Ecto neural progenitor cell (in vitro differentiated cells): ENCODE data around the gene CCDC127.
"Not testable (repeated sequence)": the region's sequence is repeated elsewhere in the genome, so short reads cannot be mapped to it uniquely, and the experiment has no call there.

Experiments used
- DNase-seq: peaks from one replicate; pipeline ENCODE4 v3.0.0-alpha.2; 2018; ENCODE audit warnings: low spot score

The CCDC127 gene, protein sequence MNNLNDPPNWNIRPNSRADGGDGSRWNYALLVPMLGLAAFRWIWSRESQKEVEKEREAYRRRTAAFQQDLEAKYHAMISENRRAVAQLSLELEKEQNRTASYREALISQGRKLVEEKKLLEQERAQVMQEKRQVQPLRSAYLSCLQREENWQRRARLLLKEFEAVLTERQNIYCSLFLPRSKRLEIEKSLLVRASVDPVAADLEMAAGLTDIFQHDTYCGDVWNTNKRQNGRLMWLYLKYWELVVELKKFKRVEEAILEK

DNA sequence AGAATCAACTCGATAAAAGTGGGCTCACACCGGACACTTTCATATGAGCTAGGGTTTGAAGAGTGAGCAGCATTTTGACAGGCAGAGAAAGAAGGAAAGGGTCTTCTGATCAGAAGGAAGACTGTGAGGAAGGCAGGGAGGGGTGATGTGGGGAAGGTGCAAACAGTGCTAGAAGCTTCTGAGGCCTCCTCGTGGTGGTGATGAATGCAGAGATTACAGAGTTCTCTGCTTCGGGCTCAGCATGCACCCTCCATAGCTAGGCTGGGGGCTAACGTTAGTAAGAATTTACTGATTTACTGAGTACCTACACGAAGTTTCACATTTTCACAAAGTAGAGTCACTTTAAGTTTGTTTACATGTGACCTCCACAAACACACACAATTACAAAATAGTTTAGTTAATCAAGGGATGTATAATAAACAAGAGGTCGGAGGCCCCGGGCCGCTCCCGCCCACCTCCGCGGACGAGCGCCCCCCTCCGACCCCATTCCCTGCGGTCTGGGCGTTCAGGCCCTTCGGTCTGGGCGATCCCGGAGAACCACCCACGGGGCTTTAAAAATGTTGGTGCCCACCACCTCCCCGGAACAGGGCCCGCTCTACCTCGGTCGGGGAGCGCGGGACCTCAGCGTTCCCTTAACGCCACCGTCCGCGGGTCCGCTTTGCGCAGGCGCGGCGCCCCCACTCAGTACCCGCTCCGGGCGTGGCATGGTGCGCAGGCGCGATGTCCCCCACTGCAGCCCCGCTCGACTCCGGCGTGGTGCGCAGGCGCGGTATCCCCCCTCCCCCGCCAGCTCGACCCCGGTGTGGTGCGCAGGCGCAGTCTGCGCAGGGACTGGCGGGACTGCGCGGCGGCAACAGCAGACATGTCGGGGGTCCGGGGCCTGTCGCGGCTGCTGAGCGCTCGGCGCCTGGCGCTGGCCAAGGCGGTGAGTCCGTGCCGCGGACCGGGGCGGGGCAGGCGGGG lies at the start of gene CCDC127, which contains the start of gene SDHA:
TSS of gene CCDC127 (minus strand) at position 660 of the 963 bp plus-strand sequence. CDS start 1,304 bp downstream, outside the sequence.
TSS of gene SDHA (plus strand) at position 827 of the 963 bp plus-strand sequence. CDS start at position 863, 36 bp downstream.
- peak; percentile 100 for DNase-seq

DNA sequence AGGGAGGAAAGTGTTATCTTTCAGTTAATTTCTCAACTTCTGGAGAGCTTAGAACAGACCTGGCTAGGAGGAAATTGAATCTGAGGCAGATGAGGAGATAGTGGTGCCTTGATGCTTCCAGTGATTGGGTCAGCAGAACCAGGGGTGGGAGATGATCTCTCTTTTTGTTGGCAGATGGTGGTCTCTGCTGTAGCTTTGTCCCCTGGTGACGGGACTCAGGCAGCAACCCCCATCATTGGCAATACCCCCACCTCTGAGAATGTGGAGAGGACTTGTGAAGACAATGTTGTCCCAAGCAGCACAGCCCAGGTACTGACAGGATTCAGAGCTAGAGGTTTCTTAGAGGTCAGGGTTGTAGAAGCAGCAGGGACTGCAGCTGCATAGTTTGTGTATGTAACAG lies 49.8 kb upstream of the CCDC127 start:
- no peak for DNase-seq

DNA sequence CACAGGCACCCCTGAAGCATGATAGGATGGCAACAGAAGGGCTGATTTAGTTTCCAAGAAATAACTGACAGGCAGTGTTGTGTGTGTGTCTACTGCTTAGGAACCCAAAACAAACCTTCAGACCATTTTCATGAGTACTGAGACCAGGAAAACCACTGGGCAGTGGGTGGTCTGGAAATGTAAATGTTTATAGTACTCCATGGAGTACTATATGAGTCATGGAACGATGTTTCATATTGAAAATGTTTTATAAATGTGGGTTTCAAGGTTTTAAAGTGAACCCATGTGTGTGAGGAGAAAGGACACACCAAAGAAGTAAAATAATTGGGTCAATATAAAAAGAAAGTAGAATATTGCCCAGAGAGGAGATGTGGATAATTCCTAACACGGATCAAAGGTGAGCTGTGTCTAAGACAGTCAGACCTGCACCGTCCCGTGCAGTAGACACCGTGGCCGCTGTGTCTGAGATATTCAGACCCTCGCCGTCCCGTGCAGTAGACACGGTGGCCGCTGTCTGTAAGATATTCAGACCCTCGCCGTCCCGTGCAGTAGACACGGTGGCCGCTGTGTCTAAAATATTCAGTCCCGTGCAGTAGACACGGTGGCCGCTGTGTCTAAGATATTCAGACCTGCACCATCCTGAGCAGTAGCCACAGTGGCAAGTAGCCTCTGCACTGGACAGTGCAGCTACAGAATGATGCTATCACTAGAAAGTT lies 48.5 kb upstream of the CCDC127 start:
- DNase-seq = not testable (repeated sequence)

DNA sequence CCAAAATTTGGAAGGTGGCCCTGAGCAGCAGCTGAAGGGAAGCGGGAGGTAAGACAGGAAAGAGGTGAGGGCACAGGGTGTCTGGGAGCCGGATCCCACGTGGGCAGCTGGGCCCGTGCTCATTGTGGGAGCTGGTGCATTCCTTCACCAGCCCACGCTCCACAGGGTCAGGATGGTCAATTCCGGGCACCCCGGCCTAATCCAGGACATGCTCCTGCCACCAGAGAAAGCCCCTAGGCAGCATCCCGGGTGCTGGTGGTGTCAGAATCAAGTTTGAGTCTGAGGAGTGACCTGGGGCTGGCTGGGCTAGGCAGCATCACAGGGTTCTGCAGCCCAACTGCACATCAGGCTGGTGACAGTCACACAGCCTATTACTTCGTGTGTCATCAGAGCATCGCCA lies 46.4 kb upstream of the CCDC127 start:
- no peak for DNase-seq

DNA sequence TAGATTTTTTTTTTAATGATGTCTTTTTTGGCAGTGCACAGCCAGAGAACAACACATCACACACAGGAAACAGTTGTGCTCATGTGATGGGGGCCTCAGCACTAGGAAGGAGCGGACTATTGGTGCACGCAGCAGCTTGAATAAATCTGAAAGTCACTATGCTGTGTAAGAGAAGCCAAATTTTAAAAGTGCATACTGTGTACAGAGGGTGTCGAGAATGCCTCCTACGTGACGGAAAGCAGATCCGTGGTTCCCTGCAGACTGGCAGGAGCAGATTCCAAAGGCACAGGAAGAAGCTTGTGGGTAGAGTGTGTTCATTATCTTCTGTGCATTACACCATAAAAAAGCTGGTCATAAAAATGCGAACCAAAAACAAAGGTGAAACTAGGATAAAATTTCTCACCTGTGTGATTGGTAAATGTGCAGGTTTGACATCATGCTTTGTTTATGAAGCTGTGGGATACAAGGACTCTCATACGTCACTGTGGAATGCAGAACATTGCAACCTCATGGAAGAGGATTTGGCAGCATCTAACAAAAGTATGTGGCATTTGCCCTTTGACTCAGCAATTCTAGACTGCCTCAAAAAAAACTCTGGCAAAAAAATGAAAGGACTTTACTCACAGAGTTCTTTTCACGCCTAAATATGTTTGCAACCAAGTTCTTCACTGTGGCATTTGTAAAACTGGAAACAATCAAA lies 45.5 kb upstream of the CCDC127 start:
- DNase-seq = not testable (repeated sequence)

DNA sequence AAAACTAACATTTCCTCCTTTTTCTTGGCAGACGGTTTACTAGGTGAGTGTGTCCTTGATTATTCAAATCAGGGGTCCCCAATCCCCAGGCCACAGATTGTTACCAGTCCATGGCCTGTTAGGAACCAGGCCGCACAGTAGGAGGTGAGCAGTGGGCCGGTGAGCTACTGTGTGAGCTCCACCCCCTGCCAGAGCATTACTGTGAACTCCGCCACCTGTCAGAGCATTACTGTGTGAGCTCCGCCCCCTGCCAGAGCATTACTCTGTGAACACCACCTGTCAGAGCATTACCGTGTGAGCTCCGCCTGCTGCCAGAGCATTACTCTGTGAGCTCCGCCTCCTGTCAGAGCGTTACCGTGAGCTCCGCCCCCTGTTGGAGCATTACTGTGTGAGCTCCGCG lies 39.2 kb upstream of the CCDC127 start:
- no peak for DNase-seq

DNA sequence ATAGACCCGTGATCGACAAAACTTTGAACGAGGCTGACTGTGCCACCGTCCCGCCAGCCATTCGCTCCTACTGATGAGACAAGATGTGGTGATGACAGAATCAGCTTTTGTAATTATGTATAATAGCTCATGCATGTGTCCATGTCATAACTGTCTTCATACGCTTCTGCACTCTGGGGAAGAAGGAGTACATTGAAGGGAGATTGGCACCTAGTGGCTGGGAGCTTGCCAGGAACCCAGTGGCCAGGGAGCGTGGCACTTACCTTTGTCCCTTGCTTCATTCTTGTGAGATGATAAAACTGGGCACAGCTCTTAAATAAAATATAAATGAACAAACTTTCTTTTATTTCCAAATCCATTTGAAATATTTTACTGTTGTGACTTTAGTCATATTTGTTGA lies 38.4 kb upstream of the CCDC127 start:
- not testable (repeated sequence) for DNase-seq

DNA sequence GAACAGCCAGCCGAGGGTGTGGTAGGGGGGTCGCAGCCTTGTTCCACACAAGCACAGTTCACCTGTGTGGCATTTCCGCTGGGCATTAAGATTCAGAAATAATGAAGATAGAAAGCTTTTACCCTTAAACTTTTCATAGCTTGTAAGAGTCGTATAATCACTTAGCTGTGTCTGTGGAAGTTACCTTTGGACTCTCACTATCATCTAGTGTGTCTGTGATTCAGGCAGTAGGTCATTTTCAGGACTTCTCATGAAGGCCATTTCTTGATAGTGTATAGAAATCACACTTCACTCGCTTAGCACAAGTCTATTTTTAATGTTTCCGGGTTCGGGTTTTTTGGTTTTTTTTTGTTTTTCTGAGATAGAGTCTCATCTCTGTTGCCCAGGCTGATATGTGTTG lies 37.2 kb upstream of the CCDC127 start:
- not testable (repeated sequence) for DNase-seq

DNA sequence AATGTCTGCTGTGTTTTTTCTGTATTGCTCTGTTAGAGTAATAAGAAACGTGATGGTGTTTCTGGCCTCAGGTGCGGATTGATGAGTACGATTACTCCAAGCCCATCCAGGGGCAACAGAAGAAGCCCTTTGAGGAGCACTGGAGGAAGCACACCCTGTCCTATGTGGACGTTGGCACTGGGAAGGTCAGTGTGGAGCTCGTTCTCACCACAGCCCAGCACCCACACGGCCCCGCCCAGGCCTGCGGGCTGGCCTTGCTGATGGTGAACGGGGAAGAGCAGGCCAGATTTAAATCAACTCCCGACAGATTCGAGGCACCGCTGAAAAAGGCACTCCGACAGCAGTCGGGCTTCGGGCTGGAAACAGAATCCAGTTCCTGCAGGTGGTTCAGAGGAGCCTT lies 36.4 kb upstream of the CCDC127 start:
- DNase-seq = not testable (repeated sequence)

DNA sequence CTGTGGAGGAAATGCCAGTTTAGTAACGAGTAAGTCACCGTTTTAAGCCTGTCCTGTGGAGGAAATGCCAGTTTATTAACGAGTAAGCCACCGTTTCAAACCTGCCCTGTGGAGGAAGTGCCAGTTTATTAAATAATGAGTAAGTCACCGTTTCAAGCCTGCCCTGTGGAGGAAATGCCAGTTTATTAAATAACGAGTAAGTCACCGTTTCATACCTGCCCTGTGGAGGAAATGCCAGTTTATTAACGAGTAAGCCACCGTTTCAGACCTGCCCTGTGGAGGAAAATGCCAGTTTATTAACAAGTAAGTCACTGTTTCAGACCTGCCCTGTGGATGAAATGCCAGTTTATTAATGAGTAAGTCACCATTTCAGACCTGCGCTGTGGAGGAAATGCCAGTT lies 34.6 kb upstream of the CCDC127 start:
- DNase-seq = no peak

DNA sequence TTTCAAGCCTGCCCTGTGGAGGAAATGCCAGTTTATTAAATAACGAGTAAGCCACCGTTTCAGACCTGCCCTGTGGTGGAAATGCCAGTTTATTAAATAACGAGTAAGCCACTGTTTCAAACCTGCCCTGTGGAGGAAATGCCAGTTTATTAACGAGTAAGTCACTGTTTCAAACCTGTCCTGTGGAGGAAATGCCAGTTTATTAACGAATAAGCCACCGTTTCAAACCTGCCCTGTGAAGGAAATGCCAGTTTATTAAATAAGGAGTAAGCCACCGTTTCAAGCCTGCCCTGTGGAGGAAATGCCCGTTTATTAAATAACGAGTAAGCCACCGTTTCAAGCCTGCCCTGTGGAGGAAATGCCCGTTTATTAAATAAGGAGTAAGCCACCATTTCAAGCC lies 34.0 kb upstream of the CCDC127 start:
- not testable (repeated sequence) for DNase-seq

DNA sequence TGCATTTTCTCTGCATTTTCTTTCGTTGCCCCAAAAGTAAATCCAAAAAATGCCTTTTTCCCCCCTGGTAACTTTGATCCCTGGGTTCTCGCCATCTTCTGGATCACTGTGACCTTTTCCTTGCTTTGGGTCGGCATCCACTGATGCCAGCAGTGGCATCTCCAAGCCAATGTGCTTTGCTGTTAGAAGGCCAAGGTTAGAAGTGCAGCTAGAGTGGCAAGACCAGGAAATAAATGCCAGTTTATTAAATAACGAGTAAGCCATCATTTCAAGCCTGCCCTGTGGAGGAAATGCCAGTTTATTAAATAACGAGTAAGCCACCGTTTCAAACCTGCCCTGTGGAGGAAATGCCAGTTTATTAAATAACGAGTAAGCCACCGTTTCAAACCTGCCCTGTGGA lies 33.6 kb upstream of the CCDC127 start:
- not testable (repeated sequence) for DNase-seq

DNA sequence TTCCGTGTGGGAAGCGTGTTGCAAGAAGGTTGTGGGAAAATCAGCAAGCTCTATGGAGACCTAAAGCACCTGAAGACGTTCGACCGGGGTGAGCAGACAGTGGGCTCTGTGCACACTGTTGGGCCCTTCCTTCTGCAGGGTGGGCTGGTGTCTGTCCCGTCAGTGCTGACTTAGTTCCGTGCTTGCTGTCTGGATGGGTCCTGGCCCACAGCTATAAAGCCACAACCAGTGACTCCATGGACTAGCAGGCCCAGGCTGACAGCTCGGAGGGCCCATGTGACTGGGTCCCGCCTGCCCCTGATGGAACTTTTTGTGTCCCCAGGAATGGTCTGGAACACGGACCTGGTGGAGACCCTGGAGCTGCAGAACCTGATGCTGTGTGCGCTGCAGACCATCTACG lies 33.1 kb upstream of the CCDC127 start:
- not testable (repeated sequence) for DNase-seq

DNA sequence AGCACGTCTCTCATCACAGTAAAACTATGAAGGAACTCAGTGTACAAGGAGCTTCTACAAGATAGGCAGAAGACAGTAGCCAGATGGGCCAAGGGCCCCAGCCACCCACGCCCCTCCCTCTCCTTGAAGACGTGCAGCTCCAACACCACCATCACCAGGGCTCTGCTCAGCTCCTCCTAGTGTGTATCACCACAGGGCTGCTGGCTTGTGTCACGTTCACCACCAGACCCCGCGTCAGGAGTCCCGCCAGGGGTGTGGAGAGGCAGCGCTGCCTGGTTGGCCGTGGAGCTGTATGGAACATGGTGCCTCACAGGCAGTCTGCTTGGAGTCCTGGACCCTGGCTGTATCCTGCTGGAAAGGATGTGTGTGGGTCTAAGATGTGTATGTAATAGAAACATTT lies 32.4 kb upstream of the CCDC127 start:
- not testable (repeated sequence) for DNase-seq

DNA sequence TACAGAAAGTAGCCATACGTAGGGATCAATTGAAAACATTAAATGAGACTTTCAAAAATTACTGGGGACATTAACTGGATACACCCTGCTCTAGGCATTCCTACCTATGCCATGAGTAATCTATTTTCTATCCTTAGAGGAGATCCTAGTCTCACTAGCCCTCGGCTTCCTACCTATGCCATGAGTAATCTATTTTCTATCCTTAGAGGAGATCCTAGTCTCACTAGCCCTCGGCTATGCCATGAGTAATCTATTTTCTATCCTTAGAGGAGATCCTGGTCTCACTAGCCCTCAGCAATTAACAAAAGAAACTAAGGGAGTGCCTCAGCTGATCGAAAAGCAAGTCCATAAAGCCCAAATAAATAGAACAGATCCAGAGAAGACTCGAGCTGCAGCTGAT lies 27.8 kb upstream of the CCDC127 start:
- DNase-seq = not testable (repeated sequence)

DNA sequence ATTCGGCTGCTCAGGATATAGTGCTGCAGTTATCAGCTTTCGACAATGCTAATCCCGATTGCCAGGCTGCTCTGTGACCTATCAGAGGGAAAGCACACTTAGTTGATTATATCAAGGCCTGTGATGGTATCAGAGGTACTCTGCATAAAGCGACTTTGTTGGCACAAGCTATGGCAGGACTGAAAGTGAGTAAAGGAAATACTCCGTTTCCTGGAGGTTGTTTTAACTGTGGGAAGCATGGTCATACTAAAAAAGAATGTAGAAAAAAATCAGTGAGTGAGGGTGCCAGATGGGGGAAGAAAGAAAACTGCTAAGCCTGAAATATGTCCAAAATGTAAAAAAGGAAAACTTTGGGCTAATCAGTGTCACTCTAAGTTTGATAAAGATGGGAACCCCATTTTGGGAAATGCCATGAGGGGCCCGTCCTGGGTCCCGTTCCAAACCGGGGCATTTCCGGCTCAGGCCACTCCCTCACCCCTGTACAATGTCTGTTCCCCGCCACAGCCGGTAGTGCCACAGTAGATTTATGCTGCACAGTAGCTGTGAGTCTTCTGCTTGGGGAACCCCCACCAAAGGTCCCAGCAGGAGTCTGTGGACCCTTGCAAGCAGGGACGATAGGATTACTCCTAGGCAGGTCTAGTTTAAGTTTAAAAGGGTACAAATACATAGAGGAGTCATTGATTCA lies 25.9 kb upstream of the CCDC127 start:
- DNase-seq = not testable (repeated sequence)

DNA sequence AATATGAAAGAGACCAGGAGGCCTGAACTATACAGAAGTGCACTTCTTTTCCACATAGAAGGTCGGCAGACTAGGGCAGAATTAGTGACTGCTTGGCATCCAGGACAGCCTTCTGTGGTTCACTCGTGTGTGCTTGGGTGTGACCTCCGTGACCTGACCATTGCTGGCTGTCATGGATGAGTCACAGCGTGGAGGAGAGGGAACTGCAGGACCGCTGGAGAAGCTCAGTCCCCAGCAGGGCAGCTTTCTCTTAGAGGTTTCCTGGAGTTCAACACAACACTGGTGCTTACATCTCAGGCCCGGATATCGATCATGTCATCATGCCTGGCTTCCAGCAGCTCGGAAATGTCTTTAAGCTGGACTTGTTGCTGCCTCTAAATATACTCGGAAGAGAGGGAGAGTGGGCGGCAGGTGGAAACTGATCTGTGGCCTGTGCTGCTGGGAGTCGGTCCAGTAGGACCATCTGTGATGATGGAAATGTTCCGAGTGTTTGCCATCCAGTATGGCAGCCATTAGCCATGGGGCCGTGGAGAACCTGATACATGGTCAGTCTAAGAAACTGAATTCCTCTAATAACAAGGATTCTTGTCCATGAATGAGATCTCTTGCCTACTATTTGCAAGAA lies 23.2 kb upstream of the CCDC127 start:
- DNase-seq = not testable (repeated sequence)

DNA sequence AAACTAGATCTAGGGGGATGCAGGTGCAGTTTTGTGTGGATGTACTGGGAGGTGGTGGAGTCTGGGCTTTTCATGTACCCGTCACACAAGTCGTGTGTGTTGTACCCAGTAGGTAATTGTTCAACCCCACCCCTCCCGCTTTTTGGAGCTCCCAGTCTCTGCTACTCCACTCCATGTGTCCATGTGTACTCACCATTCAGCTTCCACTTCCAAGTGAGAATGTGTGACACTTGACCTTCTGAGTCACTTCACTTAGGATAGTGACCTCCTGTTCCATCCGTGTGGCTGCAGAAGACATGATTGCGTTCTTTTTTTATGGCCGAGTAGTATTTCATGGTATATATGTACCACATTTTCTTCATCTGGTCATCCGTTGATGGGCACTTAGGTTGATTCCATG lies 22.6 kb upstream of the CCDC127 start:
- DNase-seq = not testable (repeated sequence)

DNA sequence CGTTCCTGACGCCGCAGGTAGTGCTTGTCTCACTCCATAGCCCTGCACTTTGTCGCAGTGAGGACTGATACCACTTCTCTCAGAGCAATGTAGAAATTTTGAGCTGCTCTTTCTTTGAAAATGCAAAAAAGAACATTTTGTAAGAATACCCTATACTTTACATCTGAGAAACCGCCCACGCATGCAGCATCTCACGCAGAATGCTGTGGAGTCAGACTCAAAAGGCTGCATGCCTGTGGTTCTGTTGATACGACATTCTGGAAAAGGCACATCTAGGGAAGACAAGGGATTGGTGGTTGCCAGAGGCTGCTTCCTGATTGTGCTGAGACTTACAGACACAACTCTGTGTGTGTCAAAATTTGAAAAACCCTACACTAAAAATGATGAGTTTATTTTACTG lies 20.0 kb upstream of the CCDC127 start:
- not testable (repeated sequence) for DNase-seq

DNA sequence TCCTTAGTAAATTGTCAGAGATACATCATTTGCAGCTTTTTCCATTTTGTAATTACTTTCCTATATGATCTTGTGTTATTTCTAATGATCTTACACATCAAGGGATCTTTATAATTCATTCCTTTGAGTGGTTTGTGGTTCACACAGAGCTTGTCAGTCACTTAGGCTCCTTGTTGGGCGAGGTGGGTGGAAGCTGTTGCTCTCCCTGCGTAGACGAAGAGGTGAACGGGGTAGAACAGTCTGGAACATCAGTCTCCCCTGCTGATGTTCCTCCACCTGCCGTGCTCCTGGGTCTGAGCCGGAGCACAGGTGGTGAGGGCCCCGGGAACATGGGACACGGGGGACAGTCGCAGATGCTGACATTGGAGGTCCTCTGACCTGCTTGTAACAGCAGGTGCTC lies 17.6 kb upstream of the CCDC127 start:
- DNase-seq = not testable (repeated sequence)

DNA sequence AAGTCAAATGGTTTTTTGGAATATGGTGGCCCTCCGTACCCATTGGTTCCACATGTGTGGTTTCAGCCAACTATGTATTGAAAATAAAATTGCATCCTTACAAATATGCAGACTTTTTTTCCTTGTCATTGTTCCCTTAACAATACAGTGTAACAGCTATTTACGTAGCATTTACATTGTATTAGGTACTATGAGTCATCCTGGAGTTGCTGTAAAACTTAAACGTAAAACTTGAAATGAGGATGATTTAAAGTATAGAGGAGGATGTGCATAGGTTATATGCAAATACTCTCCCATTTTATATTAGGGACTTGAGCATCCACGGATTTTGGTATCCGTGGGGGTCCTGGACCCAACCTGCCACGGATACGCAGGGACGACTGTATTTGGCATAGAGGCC lies 16.5 kb upstream of the CCDC127 start:
- DNase-seq = no peak
